VCaP (cell line): ENCODE measurements around the gene COMMD10.
A peak's percentile ranks its signal among the peaks of the same experiment; 100 is the strongest.

Experiments used
- H3K27ac ChIP-seq: fragments of 450-650 bp; 2 replicates; pipeline ENCODE4 v1.5.1; 2017
- CTCF ChIP-seq: fragments of 450-650 bp; conservative IDR thresholded peaks from 2 replicates; pipeline ENCODE4 v1.5.1; 2017; ENCODE audit warnings: mild to moderate bottlenecking, moderate library complexity

The COMMD10 gene

GRCh38 chr5:116046261-116046660 is 38.6 kb upstream of the COMMD10 start:
- TF ChIP-seq CTCF: no peak
- no peak overlapping the region for H3K27ac ChIP-seq

DNA sequence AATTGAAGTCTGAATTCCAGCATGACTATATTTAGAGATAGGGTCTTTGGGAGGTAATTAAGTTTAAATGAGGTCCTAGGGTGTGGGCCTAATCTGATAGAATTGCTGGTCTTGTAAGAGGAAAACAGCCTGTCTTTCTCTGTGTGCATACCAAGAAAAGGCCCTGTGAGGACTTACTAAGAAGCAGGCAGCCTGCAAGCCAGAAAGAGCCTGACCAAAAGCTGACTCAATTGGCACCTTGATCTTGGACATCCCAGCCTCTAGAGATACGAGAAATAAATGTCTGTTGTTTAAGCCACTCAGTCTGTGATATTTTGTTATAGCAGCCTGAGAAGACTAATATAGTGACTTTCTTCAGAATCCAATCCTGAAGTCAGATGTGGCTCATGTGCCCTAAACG is 38.0 kb upstream of the COMMD10 start:
- no peak overlapping the region for H3K27ac ChIP-seq
- TF ChIP-seq CTCF: no peak

DNA sequence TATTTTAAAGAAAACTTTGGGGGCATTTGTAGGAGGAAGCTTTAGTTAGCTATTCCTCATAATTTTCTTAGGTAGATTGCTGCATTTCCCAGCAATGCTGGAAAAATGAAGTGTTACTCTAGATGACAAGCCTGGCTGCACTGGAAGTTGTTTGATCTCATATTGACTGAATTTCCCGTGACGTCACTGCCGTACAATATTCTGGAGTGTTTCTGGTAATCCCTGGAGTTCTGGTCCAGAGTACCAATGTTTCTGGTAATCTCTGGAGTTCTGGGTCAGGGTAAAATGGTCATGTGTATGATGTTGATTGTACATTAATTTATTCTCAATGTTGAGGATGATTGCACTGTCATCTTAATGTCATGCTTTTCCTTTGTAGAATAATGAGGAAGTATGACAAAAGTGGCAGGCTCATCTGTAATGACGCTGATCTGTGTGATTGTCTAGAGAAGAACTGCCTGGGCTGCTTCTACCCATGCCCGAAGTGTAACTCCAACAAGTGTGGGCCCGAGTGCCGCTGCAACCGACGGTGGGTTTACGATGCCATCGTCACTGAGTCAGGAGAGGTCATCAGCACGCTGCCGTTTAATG is 26.4 kb upstream of the COMMD10 start:
- H3K27ac ChIP-seq: no peak overlapping the region
- no peak for TF ChIP-seq CTCF

DNA sequence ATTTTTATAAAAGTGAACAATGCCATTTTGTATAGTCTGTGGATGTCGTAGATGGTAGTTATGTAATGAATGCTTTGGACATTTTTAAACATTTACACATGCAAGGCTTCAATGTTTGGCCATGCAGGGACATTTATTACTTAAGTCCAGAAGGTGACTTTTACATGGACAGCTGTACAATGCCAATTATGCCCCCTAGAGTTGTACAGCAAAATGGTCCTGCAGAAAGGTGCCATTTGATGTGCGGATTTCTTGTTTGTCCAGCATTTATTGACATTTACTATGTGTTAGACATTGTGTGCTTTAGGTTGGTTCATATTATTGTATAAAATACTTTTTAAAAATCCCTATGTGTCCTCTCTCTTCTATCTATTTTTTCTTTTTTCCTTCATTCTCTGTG is 22.5 kb upstream of the COMMD10 start:
- TF ChIP-seq CTCF: no peak; the same call in 1 of the 2 replicates
- no peak overlapping the region for H3K27ac ChIP-seq

DNA sequence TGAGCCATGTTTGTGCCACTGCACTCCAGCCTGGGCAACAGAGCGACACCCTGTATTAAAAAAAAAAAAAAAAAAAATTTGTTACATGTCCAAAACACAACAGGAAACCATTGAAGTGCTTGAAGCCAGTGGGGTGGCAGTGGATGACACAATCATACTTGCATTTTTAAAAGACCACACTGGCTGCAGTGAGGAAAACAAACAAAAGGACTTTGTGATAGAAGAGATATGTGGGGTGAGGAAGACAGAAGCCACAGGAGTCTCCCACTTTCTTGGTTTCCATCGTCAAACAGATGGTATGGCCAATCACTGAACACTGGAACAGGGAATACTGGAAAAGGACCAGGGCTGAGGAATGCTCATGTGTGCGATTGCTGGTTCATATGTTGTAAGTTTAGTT is 20.9 kb upstream of the COMMD10 start:
- no peak for TF ChIP-seq CTCF
- H3K27ac ChIP-seq: no peak overlapping the region

DNA sequence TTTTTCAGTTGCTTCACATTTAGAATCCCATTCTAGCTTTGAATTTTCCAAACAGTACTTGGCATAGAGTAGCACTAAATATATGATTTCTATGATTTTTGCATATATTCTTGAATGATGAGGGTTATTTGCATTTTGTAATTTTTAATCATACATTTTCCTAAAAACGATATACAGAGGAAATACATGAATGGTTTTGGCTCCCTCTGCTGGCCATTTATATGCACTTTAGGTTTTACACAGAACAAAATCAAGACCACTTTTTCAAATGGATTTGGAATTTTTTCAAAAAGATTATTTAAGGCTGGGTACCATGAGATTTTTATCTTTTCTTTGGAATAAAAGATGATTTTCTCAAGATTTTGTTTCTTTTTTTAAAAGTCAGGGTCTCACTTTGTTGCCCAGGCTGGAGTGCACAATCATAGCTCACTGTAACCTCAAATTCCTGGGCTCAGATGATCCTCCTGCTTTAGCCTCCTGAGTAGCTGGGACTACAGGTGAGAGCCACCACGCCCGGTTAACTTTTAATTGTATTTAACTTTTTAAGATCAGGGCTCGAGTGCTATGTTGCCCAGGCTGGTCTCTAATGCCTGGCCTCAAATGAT is 16.7 kb upstream of the COMMD10 start:
- TF ChIP-seq CTCF: peak; percentile 86

DNA sequence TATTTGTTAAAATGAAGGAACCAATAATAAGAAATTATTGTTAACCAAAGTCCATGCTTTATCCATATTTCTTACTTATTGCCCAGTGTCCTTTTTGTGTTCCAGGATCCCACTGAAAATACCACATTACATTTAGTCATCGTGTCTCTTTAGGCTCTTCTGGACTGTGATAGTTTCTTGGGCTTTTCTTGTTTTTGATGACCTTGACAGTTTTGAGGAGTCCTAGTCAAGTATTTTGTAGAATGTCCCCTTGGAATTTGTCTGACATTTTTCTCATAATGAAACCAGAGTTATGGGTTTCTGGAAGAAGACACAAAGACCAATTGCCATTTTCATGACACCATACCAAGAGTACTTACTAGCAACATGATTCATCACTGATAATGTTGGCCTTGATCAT is 13.6 kb upstream of the COMMD10 start:
- no peak for TF ChIP-seq CTCF
- H3K27ac ChIP-seq: no peak overlapping the region

More for the DNA sequence above, 16.7 kb upstream of the COMMD10 start:
- no peak overlapping the region for H3K27ac ChIP-seq
